NCI-H1436 (cell line): ENCODE results near the gene FADS3.
A peak's percentile ranks its signal among the peaks of the same experiment; 100 is the strongest.
"Not testable (repeated sequence)": the region's sequence is repeated elsewhere in the genome, so short reads cannot be mapped to it uniquely, and the experiment has no call there.

Source experiments
- DNase-seq: peaks from one replicate; lab custom pipeline; 2025; lab: John Stamatoyannopoulos, UW

FADS3 gene

GRCh38 chr11:61897387-61898246, 6.3 kb upstream of the FADS3 start:
- peak; percentile 66 for DNase-seq

- no peak for DNase-seq
Observed at GRCh38 chr11:61896665-61897386, 5.5 kb upstream of the FADS3 start.

GRCh38 chr11:61895718-61896059, 4.3 kb upstream of the FADS3 start:
- DNase-seq = no peak

- DNase-seq = no peak
Observed at GRCh38 chr11:61895046-61895717, 3.8 kb upstream of the FADS3 start.

- DNase-seq = no peak
Observed at GRCh38 chr11:61893981-61894380, 2.6 kb upstream of the FADS3 start.

GRCh38 chr11:61892085-61892370, 683 bp upstream of the FADS3 start:
- DNase-seq = no peak

- DNase-seq = no peak
Observed at GRCh38 chr11:61890529-61891330, 615 bp downstream of the FADS3 start.

GRCh38 chr11:61889831-61890230, 1.5 kb downstream of the FADS3 start:
- DNase-seq = no peak

GRCh38 chr11:61888590-61888989, 2.8 kb downstream of the FADS3 start:
- DNase-seq = no peak

- no peak for DNase-seq
Observed at GRCh38 chr11:61887839-61888494, 3.4 kb downstream of the FADS3 start.

GRCh38 chr11:61886643-61887042, 4.7 kb downstream of the FADS3 start:
- DNase-seq = no peak

GRCh38 chr11:61885784-61886580, 5.4 kb downstream of the FADS3 start:
- DNase-seq = no peak

- DNase-seq = peak; percentile 57
Observed at GRCh38 chr11:61885166-61885778, 6.1 kb downstream of the FADS3 start.

GRCh38 chr11:61883947-61884346, 7.4 kb downstream of the FADS3 start:
- DNase-seq = no peak

GRCh38 chr11:61883327-61883726, 8.0 kb downstream of the FADS3 start:
- no peak for DNase-seq

- no peak for DNase-seq
Observed at GRCh38 chr11:61882879-61883278, 8.5 kb downstream of the FADS3 start.

GRCh38 chr11:61882267-61882666, 9.1 kb downstream of the FADS3 start:
- DNase-seq = not testable (repeated sequence)

GRCh38 chr11:61881397-61881796, 9.9 kb downstream of the FADS3 start:
- DNase-seq = no peak

- DNase-seq = no peak
Observed at GRCh38 chr11:61880454-61880853, 10.9 kb downstream of the FADS3 start.

- no peak for DNase-seq
Observed at GRCh38 chr11:61880031-61880430, 11.3 kb downstream of the FADS3 start.
